ENCODE results near the gene IL17F. TPM values are rescaled to one million over a fixed set of nuclear protein-coding genes. Genes with fewer than 3 reads are reported as not detected.

IL17F gene
- total and polyA plus RNA-seq, 5 donors from 2014 or later = 0.46 to 0.64 TPM; not detected in 3

DNA sequence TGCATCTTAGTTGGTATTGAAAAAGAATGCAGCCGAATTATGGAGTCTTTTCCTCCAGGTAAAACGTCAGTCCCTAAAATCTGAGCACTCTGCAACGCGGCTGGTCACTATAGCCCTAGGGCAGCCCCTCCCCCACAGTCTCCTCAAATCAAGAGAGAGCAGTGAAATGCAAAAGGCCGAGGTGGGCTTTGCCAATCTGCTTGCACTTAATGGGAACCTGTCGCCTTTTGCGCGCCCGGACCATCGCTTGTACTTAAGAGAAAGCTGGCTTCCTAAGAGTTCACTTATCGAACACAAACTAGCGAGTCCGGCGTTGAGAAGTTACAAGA, 39.8 kb upstream of the IL17F start:
- Histone ChIP-seq H3K4me3 (ENCODE audit: low read depth, low read length) (peak overlapping the region; percentile 98), H3K36me3 (ENCODE audit: control insufficient read depth, insufficient read depth, low read length) (peaks cover 37% of the 10 kb centered on the region), H3K27ac (ENCODE audit: insufficient read depth, low read length, poor library complexity, severe bottlenecking) (peak overlapping the region; percentile 87), H3K9me3 (ENCODE audit: control insufficient read depth in 2 of 2, low read length in 2 of 2) (no peaks in the 10 kb centered on the region), H3K4me1 (ENCODE audit: control insufficient read depth, insufficient read depth, low read length, poor library complexity, severe bottlenecking) (peaks cover 43% of the 10 kb centered on the region), H3K27me3 (ENCODE audit: control insufficient read depth, insufficient read depth, low read length) (no peaks in the 10 kb centered on the region)
- Mint-ChIP-seq H3K36me3 (peaks cover 32% of the 10 kb centered on the region), H3K27me3 (no peaks in the 10 kb centered on the region), H3K9me3 (no peaks in the 10 kb centered on the region), H3K4me1 (peaks cover 6 to 54% (median 34%) of the 10 kb centered on the region in 4 donors), H3K27ac (peak overlapping the region in 1 of 3 donors; percentile 87), H3K4me3 (no peak overlapping the region)
- peak in 1 of 3 donors; percentile 14 for DNase-seq
- ATAC-seq (ENCODE audit: low read depth in 2 of 2) = no peak

DNA sequence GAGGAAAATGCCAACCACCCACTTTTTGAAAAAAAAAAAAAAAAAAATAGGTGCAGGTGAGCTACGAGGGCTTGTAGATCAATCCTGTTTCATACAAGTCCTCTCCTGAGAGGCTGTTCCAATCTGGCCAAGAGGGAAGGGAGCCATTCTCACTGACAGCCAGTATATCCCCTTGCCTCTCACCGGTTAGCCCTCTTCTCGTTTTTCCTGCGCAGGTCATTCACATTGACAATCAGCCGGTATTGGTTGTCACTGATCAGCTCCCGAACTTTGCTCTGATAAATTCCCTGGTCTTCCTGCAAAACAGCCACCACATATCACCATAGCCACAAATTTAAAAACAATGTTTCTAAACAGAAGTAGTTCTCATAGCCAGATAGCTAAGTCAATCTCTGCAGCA, 38.8 kb upstream of the IL17F start:
- Mint-ChIP-seq H3K27ac (peak overlapping the region in 2 of 3 donors; percentile 62 to 92), H3K4me3 (peak overlapping the region in 1 of 4 donors; percentile 64), H3K36me3 (peaks cover 41% of the 10 kb centered on the region), H3K27me3 (no peaks in the 10 kb centered on the region), H3K4me1 (peaks cover 6 to 58% (median 39%) of the 10 kb centered on the region in 4 donors), H3K9me3 (no peaks in the 10 kb centered on the region)
- Histone ChIP-seq H3K4me1 (ENCODE audit: control insufficient read depth, insufficient read depth, low read length, poor library complexity, severe bottlenecking) (peaks cover 43% of the 10 kb centered on the region), H3K27ac (ENCODE audit: insufficient read depth, low read length, poor library complexity, severe bottlenecking) (no peak overlapping the region), H3K36me3 (ENCODE audit: control insufficient read depth, insufficient read depth, low read length) (peaks cover 46% of the 10 kb centered on the region), H3K27me3 (ENCODE audit: control insufficient read depth, insufficient read depth, low read length) (no peaks in the 10 kb centered on the region), H3K4me3 (ENCODE audit: low read depth, low read length) (peak overlapping the region; percentile 98), H3K9me3 (ENCODE audit: control insufficient read depth in 2 of 2, low read length in 2 of 2) (no peaks in the 10 kb centered on the region)
- DNase-seq = no peak
- no peak for ATAC-seq (ENCODE audit: low read depth in 2 of 2)

- Mint-ChIP-seq H3K4me1 (peaks cover 8 to 22% (median 19%) of the 10 kb centered on the region in 4 donors), H3K27me3 (no peaks in the 10 kb centered on the region)
Observed at GRCh38 chr6:52276130-52276529, 31.8 kb upstream of the IL17F start.

GRCh38 chr6:52271852-52272460, 27.7 kb upstream of the IL17F start:
- no peak for ATAC-seq (ENCODE audit: low read depth in 2 of 2)
- Mint-ChIP-seq H3K4me1 (peaks cover 3 to 16% (median 7%) of the 10 kb centered on the region in 4 donors), H3K27ac (peak overlapping the region in 1 of 3 donors; percentile 32)

More at GRCh38 chr6:52276130-52276529, 31.8 kb upstream of the IL17F start:
- Histone ChIP-seq H3K9me3 (ENCODE audit: control insufficient read depth in 2 of 2, low read length in 2 of 2) (no peaks in the 10 kb centered on the region), H3K27me3 (ENCODE audit: control insufficient read depth, insufficient read depth, low read length) (no peaks in the 10 kb centered on the region), H3K36me3 (ENCODE audit: control insufficient read depth, insufficient read depth, low read length) (peaks cover 92% of the 10 kb centered on the region), H3K27ac (ENCODE audit: insufficient read depth, low read length, poor library complexity, severe bottlenecking) (no peak overlapping the region), H3K4me1 (ENCODE audit: control insufficient read depth, insufficient read depth, low read length, poor library complexity, severe bottlenecking) (no peaks in the 10 kb centered on the region), H3K4me3 (ENCODE audit: low read depth, low read length) (no peak overlapping the region)
- H3K36me3 Mint-ChIP-seq = peaks cover 64% of the 10 kb centered on the region
- H3K27ac Mint-ChIP-seq = no peak overlapping the region
- DNase-seq (no peak), ATAC-seq (ENCODE audit: low read depth in 2 of 2) (no peak)
- H3K4me3 Mint-ChIP-seq = no peak overlapping the region
- no peaks in the 10 kb centered on the region for H3K9me3 Mint-ChIP-seq

DNA sequence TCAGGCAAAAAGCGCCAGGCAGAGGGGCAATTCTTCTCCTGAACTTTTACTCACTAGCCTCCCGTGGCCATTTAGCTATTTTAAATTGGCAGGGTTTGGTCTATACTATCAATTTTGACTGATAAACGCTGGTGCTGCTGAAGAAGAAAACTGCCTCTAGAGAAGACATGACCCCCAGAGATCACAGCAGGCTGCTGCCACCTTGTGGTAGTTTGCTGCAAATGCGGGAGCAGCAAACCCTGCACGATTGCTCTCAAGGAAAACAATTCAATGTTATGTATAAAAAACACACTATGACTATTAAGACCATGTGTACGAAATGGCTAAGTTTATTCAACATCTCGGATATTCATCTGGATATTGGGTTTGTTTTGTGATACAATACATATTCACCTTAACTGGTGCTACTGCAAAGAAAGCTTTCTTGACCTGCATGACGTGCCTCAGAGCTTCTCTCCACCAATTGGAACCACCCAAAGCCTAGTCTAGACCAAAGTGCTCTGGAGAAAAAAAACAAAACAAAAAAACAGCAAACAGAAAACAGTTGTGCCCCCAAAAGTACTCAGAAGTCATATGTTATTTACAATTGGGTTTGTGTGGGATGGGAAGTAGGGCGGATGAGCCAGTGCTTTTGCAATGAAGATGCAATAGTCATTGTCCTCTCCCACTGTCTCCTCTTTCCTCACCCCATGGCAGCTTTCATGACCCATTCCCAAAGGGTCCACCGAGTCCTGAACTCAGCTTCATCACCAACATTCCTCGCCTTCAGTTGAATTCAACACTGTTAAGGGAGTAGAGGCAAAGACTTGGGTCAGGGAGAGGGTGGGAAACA, 19.6 kb upstream of the IL17F start:
- Mint-ChIP-seq H3K4me3 (no peak overlapping the region), H3K27ac (peak overlapping the region; percentile 18 to 90 (median 54)), H3K27me3 (no peaks in the 10 kb centered on the region), H3K36me3 (peaks cover 50% of the 10 kb centered on the region), H3K4me1 (peaks cover 0 to 13% (median 11%) of the 10 kb centered on the region in 4 donors), H3K9me3 (no peaks in the 10 kb centered on the region)
- Histone ChIP-seq H3K4me3 (ENCODE audit: low read depth, low read length) (no peak overlapping the region), H3K27me3 (ENCODE audit: control insufficient read depth, insufficient read depth, low read length) (no peaks in the 10 kb centered on the region), H3K27ac (ENCODE audit: insufficient read depth, low read length, poor library complexity, severe bottlenecking) (no peak overlapping the region), H3K36me3 (ENCODE audit: control insufficient read depth, insufficient read depth, low read length) (peaks cover 61% of the 10 kb centered on the region), H3K9me3 (ENCODE audit: control insufficient read depth in 2 of 2, low read length in 2 of 2) (no peaks in the 10 kb centered on the region), H3K4me1 (ENCODE audit: control insufficient read depth, insufficient read depth, low read length, poor library complexity, severe bottlenecking) (no peaks in the 10 kb centered on the region)
- ATAC-seq (ENCODE audit: low read depth in 2 of 2) = peak; percentile 79 to 81
- peak; percentile 43 to 74 (median 67) for DNase-seq

More at GRCh38 chr6:52271852-52272460, 27.7 kb upstream of the IL17F start:
- H3K36me3 Mint-ChIP-seq = peaks cover 61% of the 10 kb centered on the region
- H3K4me3 ChIP-seq (ENCODE audit: low read depth, low read length) = no peak overlapping the region
- no peak overlapping the region for H3K4me3 Mint-ChIP-seq
- no peaks in the 10 kb centered on the region for H3K27me3 Mint-ChIP-seq
- no peak overlapping the region for H3K27ac ChIP-seq (ENCODE audit: insufficient read depth, low read length, poor library complexity, severe bottlenecking)
- H3K27me3 ChIP-seq (ENCODE audit: control insufficient read depth, insufficient read depth, low read length) = no peaks in the 10 kb centered on the region
- no peaks in the 10 kb centered on the region for H3K4me1 ChIP-seq (ENCODE audit: control insufficient read depth, insufficient read depth, low read length, poor library complexity, severe bottlenecking)
- peak in 1 of 3 donors; percentile 15 for DNase-seq
- no peaks in the 10 kb centered on the region for H3K9me3 ChIP-seq (ENCODE audit: control insufficient read depth in 2 of 2, low read length in 2 of 2)
- peaks cover 91% of the 10 kb centered on the region for H3K36me3 ChIP-seq (ENCODE audit: control insufficient read depth, insufficient read depth, low read length)
- H3K9me3 Mint-ChIP-seq = no peaks in the 10 kb centered on the region

- DNase-seq = no peak
- H3K9me3 Mint-ChIP-seq = no peaks in the 10 kb centered on the region
- H3K4me3 Mint-ChIP-seq = peak overlapping the region in 2 of 4 donors; percentile 33 to 42
- H3K27ac Mint-ChIP-seq = peak overlapping the region in 1 of 3 donors; percentile 88
- peaks cover 49% of the 10 kb centered on the region for H3K36me3 ChIP-seq (ENCODE audit: control insufficient read depth, insufficient read depth, low read length)
- H3K27ac ChIP-seq (ENCODE audit: insufficient read depth, low read length, poor library complexity, severe bottlenecking) = no peak overlapping the region
- H3K9me3 ChIP-seq (ENCODE audit: control insufficient read depth in 2 of 2, low read length in 2 of 2) = no peaks in the 10 kb centered on the region
- H3K27me3 ChIP-seq (ENCODE audit: control insufficient read depth, insufficient read depth, low read length) = no peaks in the 10 kb centered on the region
- no peak for ATAC-seq (ENCODE audit: low read depth in 2 of 2)
- peaks cover 39% of the 10 kb centered on the region for H3K36me3 Mint-ChIP-seq
- H3K4me1 Mint-ChIP-seq = peaks cover 0 to 13% (median 11%) of the 10 kb centered on the region in 4 donors
- no peaks in the 10 kb centered on the region for H3K4me1 ChIP-seq (ENCODE audit: control insufficient read depth, insufficient read depth, low read length, poor library complexity, severe bottlenecking)
- no peak overlapping the region for H3K4me3 ChIP-seq (ENCODE audit: low read depth, low read length)
- no peaks in the 10 kb centered on the region for H3K27me3 Mint-ChIP-seq
Observed at GRCh38 chr6:52262620-52263344, 18.5 kb upstream of the IL17F start.

GRCh38 chr6:52261229-52261628, 16.9 kb upstream of the IL17F start:
- Histone ChIP-seq H3K36me3 (ENCODE audit: control insufficient read depth, insufficient read depth, low read length) (peaks cover 37% of the 10 kb centered on the region), H3K27ac (ENCODE audit: insufficient read depth, low read length, poor library complexity, severe bottlenecking) (no peak overlapping the region), H3K4me1 (ENCODE audit: control insufficient read depth, insufficient read depth, low read length, poor library complexity, severe bottlenecking) (no peaks in the 10 kb centered on the region), H3K4me3 (ENCODE audit: low read depth, low read length) (no peak overlapping the region), H3K9me3 (ENCODE audit: control insufficient read depth in 2 of 2, low read length in 2 of 2) (no peaks in the 10 kb centered on the region), H3K27me3 (ENCODE audit: control insufficient read depth, insufficient read depth, low read length) (no peaks in the 10 kb centered on the region)
- H3K4me1 Mint-ChIP-seq = peaks cover 0 to 13% (median 10%) of the 10 kb centered on the region in 4 donors
- ATAC-seq (ENCODE audit: low read depth in 2 of 2) (no peak), DNase-seq (no peak)
- peak overlapping the region in 1 of 3 donors; percentile 65 for H3K27ac Mint-ChIP-seq
- H3K4me3 Mint-ChIP-seq = no peak overlapping the region
- H3K9me3 Mint-ChIP-seq = no peaks in the 10 kb centered on the region
- peaks cover 27% of the 10 kb centered on the region for H3K36me3 Mint-ChIP-seq
- H3K27me3 Mint-ChIP-seq = no peaks in the 10 kb centered on the region
